Peyer's patch (tissue), 4 donors: Measurements from ENCODE around the gene DLGAP4. TPM values are rescaled to one million over a fixed set of nuclear protein-coding genes. Genes with fewer than 3 reads are reported as not detected.

Experiments used
- DNase-seq, 3 donors: peaks; one replicate each; pipeline ENCODE4 v3.0.0-alpha.2; 2017 to 2019
- H3K27ac ChIP-seq, 4 donors: fragments of 200-600 bp; sonication (generic); one replicate each; pipeline ENCODE4 v1.5.1; 2016 to 2019
- H3K27me3 ChIP-seq, 2 donors: fragments of 200-600 bp; sonication (generic); one replicate each; pipeline ENCODE4 v1.5.1; 2019
- H3K36me3 ChIP-seq, 3 donors: fragments of 200-600 bp; sonication (generic); one replicate each; pipeline ENCODE4 v1.5.1; 2016 to 2019
- H3K4me1 ChIP-seq, 4 donors: fragments of 200-600 bp; sonication (generic); one replicate each; pipeline ENCODE4 v1.5.1; 2016 to 2019
- H3K4me3 ChIP-seq, 4 donors: fragments of 200-600 bp; sonication (generic); 1 replicate in 3 of 4; 2 replicates in 1 of 4; pipeline ENCODE4 v1.5.1; 2016 to 2019; ENCODE audit warnings: mild to moderate bottlenecking in 1 of 4
- H3K9me3 ChIP-seq, 4 donors: fragments of 200-600 bp; sonication (generic); one replicate each; pipeline ENCODE4 v1.5.1; 2016 to 2019; ENCODE audit warnings: mild to moderate bottlenecking in 1 of 4
- CTCF ChIP-seq, 6 experiments: fragments of 450-650 bp in 4 of 6; fragments of 200-600 bp in 2 of 6; sonication (generic) in 1 of 6; IDR thresholded peaks; one replicate each; pipeline ENCODE4 v1.5.1; 2017 to 2019; ENCODE audit warnings: antibody characterized with exemption in 6 of 6, mild to moderate bottlenecking in 3 of 6, moderate library complexity in 1 of 6
- POLR2A ChIP-seq, 2 donors: fragments of 450-650 bp; IDR thresholded peaks; one replicate each; pipeline ENCODE4 v1.5.1; 2017; ENCODE audit warnings: antibody characterized with exemption in 2 of 2, mild to moderate bottlenecking in 2 of 2, moderate library complexity in 2 of 2
- total RNA-seq, 4 donors: library from RNA; depleted of rRNA; stranded (reverse); fragments of >200 nt; gene quantifications; one replicate each; pipeline ENCODE4 v1.1.0, GENCODE V29; 2016

DLGAP4 gene
- total RNA-seq, 4 donors from 2014 or later = 44.5 to 70.1 (median 59.0) TPM

DNA sequence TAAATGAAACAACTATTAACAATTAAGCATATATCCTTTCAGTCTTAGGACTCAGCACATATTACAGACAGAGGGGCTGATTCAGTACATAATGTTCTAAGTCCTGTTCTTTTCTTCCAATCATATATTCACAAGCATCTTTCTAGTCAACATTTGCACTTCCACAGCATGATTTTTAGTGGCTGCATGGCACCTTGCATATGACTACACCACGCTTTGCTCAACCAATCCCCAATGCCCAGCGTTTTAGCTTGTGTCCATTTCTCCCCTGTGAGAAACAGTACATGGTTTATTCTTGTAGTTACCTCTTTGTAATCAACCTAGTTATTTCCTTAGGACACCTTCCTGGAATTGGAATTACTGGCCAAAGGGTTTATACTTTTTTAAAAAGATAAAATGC lies 36.6 kb upstream of the DLGAP4 start:
- no peaks in the 10 kb centered on the region for H3K9me3 ChIP-seq
- H3K4me3 ChIP-seq = no peak overlapping the region
- H3K27ac ChIP-seq = no peak overlapping the region
- TF ChIP-seq CTCF (IDR thresholded peaks at IDR 0.05) (no peak), POLR2A (IDR thresholded peaks at IDR 0.05) (no peak)
- no peaks in the 10 kb centered on the region for H3K36me3 ChIP-seq
- H3K4me1 ChIP-seq = no peaks in the 10 kb centered on the region
- no peaks in the 10 kb centered on the region for H3K27me3 ChIP-seq
- no peak for DNase-seq

GRCh38 chr20:36270744-36271638 lies 35.1 kb upstream of the DLGAP4 start:
- H3K27ac ChIP-seq = no peak overlapping the region
- no peaks in the 10 kb centered on the region for H3K36me3 ChIP-seq
- no peaks in the 10 kb centered on the region for H3K9me3 ChIP-seq
- no peaks in the 10 kb centered on the region for H3K4me1 ChIP-seq
- H3K27me3 ChIP-seq = no peaks in the 10 kb centered on the region
- no peak for DNase-seq
- no peak overlapping the region for H3K4me3 ChIP-seq
- TF ChIP-seq POLR2A (IDR thresholded peaks at IDR 0.05) (no peak), CTCF (IDR thresholded peaks at IDR 0.05) (no peak)

DNA sequence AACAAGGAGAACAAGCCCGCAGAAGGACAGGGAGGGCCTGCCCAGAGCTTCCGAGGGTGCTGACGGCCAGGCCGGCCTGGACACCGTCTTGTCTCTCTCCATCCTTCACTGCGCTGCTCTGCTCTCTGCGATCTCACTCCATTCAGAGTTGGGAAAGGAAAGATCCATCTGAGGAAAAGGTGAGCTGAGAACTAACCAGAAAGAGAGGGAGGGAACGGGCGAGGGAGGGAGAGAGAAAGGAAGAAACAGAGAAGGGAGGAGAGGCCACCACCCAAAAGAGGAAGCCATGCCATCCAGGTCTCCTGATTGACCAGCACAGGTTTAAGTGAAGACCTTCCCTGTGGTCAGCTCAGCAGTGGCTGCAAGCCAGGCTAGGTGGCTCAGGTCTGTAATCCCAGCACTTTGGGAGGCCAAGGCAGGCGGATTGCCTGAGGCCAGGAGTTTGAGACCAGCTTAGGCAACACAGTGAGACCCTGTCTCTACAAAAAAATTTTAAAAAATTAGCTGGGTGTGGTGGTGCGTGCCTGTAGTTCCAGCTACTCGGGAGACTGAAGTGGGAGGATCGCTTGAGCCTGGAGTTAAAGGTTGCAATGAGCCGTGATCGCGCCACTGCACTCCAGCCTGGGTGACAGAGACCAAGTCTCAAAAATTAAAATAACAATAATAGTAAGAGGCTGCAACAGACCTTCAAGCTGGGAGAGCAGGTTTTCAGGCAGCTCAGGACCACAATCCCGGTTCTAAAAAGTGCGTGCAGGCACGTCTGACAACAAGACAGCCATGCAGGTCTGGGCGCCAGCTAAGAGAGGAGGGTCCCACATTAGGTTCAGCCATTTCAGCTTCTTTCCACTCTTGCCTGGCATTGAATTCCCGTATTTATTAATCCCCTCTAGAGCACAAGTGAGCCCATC lies 34.2 kb upstream of the DLGAP4 start:
- Histone ChIP-seq H3K4me1 (no peaks in the 10 kb centered on the region), H3K36me3 (no peaks in the 10 kb centered on the region), H3K9me3 (no peaks in the 10 kb centered on the region), H3K4me3 (no peak overlapping the region), H3K27ac (no peak overlapping the region), H3K27me3 (no peaks in the 10 kb centered on the region)
- TF ChIP-seq POLR2A (IDR thresholded peaks at IDR 0.05) (no peak), CTCF (IDR thresholded peaks at IDR 0.05) (no peak)
- no peak for DNase-seq

GRCh38 chr20:36272547-36273220 lies 33.5 kb upstream of the DLGAP4 start:
- Histone ChIP-seq H3K36me3 (no peaks in the 10 kb centered on the region), H3K27me3 (no peaks in the 10 kb centered on the region), H3K27ac (no peak overlapping the region), H3K9me3 (no peaks in the 10 kb centered on the region), H3K4me3 (no peak overlapping the region), H3K4me1 (no peaks in the 10 kb centered on the region)
- TF ChIP-seq CTCF (IDR thresholded peaks at IDR 0.05) = no peak
- TF ChIP-seq POLR2A (IDR thresholded peaks at IDR 0.05) = no peak
- no peak for DNase-seq

GRCh38 chr20:36273414-36274180 lies 32.5 kb upstream of the DLGAP4 start:
- Histone ChIP-seq H3K9me3 (no peaks in the 10 kb centered on the region), H3K4me1 (no peaks in the 10 kb centered on the region), H3K36me3 (no peaks in the 10 kb centered on the region), H3K4me3 (no peak overlapping the region), H3K27me3 (no peaks in the 10 kb centered on the region), H3K27ac (no peak overlapping the region)
- TF ChIP-seq CTCF (IDR thresholded peaks at IDR 0.05) (peak in 2 of 6 experiments; percentile 12 to 18), POLR2A (IDR thresholded peaks at IDR 0.05) (no peak)
- no peak for DNase-seq
